ENCODE results near the gene PALS2.

PALS2 gene

GRCh38 chr7:24622646-24623182, 49.5 kb downstream of the PALS2 start:
- H3K27me3 ChIP-seq (ENCODE audit: low read depth, low read length) = no peaks in the 10 kb centered on the region

More at GRCh38 chr7:24622646-24623182, 49.5 kb downstream of the PALS2 start:
- Histone ChIP-seq H3K27ac (ENCODE audit: low read length) (no peak overlapping the region), H3K36me3 (ENCODE audit: control insufficient read depth in 1 of 2, insufficient read depth in 2 of 2, low read length in 2 of 2) (no peaks in the 10 kb centered on the region), H3K4me3 (ENCODE audit: low read depth in 1 of 2, low read length in 2 of 2) (no peak overlapping the region), H3K4me1 (ENCODE audit: control insufficient read depth in 1 of 2, insufficient read depth in 2 of 2, low read length in 2 of 2) (no peaks in the 10 kb centered on the region), H3K9me3 (ENCODE audit: control insufficient read depth in 1 of 2, low read length in 2 of 2) (peaks cover 0 to 7% of the 10 kb centered on the region in 2 donors)
